HG03103 (cell line): ENCODE measurements around the gene SPTBN1.

ENCODE experiments used
- ATAC-seq: cut with Tn5 transposase; IDR thresholded peaks from one replicate; pipeline ENCODE4 v1.9.1; 2021; ENCODE audit warnings: low read depth; ENCODE audit not compliant: unreplicated experiment

Gene SPTBN1

DNA sequence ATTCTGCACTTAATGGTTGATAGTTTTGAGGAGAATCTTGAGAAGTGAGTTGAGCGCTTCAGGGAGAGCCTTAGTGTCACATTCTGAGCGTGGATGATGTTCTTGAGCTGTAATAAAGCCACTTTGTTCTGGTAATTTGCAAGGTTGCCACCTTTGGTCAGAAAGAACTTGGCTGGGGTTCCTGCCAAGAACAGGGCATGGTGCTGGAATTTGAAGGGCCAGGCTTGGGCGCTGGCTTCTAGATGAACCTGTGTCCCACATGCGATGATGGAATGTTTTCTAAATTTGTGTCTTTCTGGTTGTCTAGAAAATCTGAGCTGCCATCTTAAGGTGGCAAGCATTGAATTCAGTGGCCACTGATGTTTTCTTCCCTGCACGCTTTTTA is 143.2 kb downstream of the SPTBN1 start:
- no peak for ATAC-seq

DNA sequence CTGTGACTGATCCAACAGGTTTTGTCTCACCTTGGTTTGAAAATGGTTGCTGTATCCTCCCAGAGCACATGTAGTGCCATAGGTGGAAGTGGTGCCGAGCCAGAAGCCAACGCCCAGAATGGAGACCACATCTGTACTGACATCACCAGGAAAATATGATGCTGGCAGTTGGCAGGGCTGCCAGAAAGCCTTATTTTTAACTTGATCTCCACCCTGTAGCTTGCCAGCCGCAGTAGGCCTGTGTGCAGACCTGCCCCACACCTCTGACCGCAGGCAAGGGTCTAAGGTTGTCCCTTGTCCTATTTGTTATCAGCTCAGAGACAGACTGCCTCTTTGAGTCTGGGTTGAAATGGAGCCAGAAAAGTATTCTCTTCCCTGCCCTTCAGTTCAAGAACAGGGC is 143.8 kb downstream of the SPTBN1 start:
- no peak for ATAC-seq

DNA sequence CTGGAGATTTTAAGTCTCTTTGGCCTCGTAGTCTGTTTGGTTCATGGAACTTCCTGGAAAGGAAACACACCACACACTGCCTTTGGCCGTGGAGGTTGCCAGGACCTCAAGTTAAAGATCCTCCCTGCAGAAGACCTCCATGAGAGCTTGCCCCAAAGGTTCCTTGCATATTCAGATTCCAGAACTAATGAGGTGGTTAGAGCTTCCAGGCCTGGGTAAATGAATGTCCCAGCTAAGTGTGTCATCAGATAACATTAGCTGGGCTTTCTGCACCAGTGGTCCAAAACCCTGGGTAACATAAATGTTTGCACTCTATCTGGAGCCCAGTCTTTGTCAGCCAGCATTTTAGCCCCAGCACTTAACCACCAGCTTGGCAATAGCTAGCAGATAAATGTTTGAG is 145.2 kb downstream of the SPTBN1 start:
- ATAC-seq = no peak

DNA sequence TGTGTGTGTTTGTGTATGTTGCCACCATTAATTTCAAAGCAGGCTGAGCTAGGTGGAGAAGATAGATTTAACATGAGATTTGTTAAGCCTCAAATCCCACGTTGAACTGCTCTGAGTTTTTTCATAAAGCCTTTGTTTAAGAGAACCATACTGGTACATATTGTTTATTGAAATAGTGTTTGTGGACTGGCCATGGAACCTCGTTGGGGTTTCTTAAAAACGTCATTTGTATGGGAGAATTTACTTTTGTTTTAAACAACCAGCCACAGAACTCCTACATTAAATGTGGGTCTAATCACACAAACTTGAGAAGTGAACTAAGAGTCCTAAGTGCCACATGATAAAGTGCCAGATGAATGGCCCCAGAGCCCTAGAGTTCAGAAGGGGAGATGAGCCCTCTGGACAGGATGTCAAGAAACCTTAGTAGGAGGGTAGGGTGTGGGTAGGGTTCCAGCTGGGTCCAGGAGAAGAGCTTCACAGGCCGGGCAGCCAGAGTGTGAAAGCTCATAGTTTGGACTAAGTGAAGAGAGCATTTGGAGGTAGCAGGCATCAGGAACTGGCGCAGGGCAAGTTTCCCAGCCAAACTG is 146.7 kb downstream of the SPTBN1 start:
- ATAC-seq = no peak

DNA sequence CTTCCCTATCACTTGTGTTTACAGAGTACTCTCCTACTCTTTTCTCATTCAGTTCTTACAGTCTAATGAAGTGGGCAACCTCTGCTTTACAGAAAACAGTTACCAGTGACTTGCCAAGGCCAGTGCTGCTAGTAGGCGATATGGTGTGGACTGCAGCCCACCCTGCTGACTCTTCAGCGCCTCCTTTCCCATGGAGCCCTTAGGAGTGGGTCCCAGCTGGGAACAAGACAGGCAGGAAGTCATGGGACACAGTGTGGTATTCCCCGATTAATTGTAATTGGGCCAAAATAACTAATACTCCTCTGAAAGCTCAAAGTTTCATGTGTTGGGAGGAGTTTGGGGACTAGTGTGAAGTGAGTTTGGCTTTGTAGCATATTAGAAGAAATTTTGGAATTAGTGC is 147.2 kb downstream of the SPTBN1 start:
- no peak for ATAC-seq

DNA sequence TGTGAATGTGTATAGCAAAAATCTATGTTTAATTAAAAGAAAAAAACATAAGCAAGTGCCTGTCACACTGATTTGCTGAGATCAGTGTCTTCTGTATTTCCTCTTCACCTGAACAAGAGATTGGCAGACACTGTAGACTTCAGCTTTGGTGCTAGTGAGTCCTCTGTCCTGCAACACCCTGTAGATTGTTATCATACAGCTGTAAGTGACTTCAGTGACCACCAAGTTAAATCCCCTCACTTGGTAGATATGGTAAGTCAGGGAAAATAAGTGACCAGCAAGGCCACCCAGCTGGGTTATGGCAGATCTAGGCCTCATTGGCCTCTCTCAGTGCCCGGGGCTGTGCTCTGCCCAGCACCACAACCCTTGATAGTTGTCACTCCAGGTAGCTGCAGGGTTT is 147.7 kb downstream of the SPTBN1 start:
- ATAC-seq = no peak

DNA sequence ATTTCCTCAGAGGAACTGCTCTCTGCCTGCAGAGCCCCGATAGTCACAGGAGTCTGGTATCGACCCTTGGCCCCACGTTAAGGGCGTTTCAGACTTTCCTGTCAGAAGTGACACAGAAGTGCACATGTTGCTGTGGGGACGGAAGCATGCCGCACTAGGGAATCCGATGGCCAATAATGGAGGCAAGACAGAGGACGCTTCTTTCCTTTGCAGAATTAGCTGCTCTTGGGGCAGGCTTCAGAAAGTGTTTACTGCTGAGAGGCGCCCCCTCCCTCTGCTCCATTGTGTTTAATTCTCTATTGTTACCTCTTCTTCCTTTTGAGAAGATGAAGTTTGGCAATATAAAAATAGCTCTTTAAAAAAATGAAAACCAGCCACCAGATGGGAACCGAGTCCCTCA is 148.7 kb downstream of the SPTBN1 start:
- no peak for ATAC-seq

DNA sequence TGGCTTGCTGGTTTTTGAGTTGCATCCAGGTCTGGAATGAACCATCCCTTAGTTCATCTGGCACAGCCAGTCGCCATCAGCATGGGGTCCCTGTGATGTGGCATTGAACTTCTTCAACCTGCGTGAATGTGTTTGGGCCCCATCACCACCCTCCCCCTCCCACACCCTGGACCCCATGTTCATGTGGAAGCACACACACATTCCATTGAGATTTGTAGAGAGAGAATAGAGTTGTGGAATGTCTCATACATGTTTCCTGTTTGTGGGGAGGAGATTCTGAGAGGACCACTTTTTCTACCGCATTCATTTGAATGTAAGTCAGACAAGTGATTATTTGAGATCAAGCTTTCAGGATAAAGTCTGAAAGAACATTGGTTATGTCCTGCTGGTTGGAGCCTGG is 149.7 kb downstream of the SPTBN1 start:
- no peak for ATAC-seq

DNA sequence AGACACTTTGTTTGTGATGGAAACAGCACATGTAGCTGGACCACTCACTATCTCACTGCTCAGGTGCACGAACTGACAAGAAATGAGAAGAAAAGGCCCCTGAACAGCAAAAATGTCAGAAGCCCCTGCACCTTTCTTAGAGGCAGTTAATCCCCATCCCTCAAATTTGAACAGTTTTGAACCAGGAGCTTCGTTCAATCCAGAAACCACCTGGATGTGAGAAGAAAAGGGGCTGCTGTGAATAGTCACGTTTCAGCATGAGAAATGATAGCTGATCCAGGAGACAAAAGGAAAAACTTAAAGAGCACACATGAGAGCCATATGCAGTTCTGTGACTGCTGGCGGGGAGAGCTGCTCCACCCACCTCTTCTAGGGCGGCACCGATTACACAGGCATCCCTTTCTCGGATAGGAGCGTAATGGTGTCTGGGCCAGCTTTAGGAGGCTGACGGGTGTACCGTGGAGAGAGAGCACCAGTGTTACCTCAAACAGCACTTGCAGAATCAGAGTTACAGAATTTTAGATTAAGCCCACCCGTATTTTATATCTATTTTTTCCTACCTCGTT is 150.3 kb downstream of the SPTBN1 start:
- no peak for ATAC-seq

DNA sequence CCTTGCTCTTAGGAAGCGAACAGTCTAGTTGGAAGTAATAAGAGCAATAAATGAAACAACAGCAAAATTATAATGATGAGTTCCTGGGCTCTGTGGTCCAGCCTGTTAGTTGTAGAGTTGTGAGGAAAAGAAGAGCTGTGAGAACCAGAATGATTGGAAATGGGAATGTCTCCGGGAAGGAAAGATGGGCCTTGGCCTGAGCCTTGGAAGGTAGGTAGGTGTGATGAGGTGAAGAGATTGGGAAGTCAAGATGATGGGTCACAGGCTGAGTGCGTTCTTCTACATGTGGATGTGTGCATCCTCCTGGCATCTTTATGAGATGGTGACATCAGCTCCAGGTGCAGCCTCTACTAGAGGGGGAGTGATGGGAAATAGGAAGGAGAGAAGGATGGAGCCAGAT is 152.1 kb downstream of the SPTBN1 start:
- no peak for ATAC-seq

DNA sequence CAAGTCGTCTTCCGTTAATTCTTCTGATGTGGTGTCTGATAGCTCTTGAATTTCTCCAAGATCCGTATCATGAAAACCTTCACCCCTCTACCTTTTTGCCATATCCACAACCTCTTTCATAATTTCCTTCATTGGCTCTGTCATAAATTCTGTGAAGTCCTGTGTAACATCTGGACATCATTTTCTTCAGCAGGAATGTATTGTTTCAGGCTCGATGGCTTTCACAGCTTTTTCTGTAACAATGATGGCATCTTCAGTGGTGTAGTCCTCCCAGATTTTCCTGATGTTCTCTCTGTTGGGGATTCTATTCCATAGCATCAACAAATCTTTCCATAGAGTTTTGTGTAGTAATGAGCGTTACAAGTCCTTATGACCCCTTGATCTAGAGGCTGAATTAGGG is 153.1 kb downstream of the SPTBN1 start:
- no peak for ATAC-seq

DNA sequence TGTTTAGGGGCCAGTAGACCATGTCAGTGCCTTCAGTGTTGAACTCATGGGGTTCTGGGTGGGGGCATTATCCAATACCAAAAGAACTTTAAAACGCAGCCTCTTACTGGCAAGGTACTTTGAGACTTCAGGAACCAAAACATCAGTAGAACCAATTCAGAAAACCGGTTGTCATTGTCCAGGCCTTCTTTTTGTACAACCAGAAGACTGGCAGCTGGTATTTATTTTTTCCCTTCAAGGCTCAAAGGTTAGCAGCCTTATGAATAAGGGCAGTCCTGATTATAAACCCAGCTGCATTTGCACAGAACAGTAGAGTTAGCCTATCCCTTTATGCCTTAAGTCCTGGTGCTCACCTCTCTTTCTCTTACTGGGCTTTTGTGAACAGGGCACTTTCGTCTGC is 153.5 kb downstream of the SPTBN1 start:
- ATAC-seq = no peak

DNA sequence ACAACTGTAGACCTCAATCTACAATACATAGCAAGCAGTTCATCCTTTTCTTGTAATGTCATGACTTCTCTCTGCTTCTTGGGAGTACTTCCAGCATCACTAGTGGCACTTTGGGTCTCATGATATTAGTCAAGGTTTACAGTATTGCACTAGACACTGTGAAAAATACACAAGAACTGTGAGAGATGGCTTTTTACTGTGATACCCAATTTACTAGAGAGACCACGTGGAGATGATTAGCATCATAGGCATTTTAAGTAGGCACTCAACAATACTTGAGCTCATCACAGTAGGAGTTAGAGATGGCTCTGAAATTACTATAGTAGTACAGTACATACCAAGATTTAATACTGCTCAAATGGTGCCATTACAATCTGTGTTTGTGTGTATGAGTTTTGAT is 154.6 kb downstream of the SPTBN1 start:
- no peak for ATAC-seq

DNA sequence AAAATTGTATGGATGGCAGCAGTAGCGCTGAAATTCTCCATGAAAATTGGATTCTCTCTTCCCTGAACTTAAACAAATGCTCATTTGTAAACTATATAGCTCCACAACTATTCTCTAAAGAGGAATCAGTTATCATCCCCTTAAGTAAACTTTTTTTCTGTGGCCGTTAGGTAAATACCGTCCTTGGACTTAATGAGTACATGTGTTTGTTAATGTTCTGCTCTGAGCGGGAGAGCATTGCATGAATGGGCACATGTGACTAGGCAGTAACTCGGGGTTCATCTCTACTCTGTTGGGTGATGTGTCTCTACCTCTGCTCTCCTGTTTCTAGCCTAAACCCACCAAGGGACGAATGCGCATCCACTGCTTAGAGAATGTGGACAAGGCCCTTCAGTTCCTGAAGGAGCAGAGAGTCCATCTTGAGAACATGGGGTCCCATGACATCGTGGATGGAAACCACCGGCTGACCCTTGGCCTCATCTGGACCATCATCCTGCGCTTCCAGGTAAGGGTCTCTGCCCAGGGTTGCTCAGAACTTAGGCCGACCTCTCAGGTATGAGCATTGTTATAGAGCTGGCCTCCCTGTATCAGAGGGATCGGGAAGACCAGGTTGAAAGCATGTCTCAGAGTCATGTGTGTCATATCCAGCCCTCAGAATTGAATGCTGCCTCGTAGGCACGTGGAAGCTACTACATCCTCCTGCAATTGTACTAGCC is 155.9 kb downstream of the SPTBN1 start:
- no peak for ATAC-seq

DNA sequence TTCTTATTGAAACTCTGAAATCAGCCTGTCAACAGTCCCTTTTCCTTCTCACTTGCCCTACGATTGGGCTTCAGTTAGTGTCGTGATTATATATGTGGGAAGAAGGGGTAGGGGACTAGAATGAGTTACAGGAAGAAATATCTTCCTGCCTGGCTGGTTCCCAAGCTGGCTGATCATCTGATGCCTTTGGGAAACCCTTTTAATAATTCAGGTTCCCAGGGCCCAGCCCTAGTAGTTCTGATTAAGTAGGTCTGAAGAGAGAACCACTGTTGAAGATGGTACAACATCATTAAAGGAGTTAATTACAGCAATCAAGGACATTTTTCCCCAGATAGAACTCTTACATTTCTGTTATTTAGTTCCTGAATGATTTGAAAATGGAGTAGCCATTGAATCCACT is 157.3 kb downstream of the SPTBN1 start:
- no peak for ATAC-seq

DNA sequence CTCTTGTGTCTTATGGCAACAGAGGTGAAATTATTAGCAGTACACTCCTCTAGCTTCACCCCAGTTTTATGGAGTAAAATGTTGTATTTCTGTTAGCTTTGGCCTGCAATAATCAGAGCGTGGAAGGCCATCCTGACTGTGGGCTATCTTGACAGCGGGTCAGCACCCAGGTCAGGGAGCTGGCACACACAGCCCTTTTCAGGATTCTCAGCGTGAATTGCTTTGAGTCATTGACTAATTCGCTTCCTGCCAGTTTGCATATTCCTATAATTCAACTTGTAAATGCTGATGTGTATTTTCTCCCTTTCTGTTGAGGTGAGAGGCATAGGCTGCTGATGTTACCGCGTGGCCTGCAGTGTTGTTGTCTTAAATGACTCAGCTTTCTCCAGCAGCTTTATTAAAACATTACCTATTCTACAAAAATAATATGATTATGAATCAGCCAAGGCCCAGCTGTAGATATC is 157.7 kb downstream of the SPTBN1 start:
- ATAC-seq = no peak

DNA sequence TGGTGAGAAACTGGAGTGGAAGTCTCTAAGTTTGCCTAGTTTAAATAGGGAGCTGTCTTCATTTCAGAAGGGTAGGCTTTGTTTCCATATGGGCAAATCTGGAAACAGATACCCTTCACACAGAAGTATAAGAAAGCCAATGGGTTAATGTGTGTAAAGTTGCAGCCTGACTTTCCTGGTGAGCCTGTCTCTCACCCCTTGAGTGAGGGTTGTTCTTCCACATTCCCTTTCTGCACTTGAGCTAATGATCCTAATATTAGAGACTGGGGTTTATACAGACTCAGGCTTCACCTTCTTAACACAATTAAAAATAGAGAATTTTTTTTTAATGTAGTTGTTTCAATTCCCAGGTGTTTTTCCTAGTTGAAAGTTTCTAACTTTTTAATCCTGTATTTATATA is 158.7 kb downstream of the SPTBN1 start:
- ATAC-seq = no peak

DNA sequence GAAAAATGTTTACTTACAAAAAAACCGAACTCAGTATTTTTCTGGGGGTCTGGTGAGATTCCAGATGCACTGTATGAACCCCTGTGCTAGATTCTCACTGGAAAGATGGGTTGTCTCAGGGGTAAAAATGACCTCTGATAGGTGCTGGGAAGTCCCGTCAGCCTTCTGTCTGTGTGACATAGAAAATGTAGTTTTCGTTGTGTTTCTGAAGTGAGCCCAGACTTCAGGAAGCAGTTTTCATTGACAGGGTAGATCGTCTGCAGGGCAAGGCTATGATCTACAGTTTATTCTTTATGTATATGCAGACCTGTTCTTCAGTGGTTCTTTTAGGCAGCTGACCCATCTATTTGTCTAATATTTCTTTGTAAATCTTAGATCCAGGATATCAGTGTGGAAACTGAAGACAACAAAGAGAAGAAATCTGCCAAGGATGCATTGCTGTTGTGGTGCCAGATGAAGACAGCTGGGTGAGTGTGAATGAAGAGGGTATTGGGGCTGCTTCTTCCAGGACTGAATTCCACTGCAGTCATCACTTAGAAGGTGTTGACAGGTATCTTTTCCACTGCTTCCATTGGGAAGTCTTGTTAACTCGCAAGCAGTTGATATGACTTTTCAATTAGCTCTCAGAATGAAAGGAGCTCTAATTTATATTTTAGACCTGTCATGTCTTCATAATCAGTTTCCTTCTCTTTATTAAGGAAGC is 159.9 kb downstream of the SPTBN1 start:
- ATAC-seq = no peak

DNA sequence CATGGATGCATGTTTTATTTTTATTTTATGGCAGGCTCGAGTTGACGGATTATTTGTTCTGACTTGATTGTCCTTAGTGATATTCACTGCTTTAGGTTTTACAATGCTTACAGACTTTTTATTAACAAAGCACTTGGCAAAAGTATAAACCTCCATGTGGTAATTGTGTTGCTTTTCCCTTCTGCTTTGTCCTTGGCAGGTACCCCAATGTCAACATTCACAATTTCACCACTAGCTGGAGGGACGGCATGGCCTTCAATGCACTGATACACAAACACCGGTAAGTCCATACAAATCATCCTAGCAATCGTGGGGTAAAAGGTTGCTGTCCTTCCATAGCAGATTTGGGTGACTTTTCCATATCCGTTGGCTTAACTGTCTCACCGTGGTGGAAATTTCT is 161.3 kb downstream of the SPTBN1 start:
- ATAC-seq = no peak

DNA sequence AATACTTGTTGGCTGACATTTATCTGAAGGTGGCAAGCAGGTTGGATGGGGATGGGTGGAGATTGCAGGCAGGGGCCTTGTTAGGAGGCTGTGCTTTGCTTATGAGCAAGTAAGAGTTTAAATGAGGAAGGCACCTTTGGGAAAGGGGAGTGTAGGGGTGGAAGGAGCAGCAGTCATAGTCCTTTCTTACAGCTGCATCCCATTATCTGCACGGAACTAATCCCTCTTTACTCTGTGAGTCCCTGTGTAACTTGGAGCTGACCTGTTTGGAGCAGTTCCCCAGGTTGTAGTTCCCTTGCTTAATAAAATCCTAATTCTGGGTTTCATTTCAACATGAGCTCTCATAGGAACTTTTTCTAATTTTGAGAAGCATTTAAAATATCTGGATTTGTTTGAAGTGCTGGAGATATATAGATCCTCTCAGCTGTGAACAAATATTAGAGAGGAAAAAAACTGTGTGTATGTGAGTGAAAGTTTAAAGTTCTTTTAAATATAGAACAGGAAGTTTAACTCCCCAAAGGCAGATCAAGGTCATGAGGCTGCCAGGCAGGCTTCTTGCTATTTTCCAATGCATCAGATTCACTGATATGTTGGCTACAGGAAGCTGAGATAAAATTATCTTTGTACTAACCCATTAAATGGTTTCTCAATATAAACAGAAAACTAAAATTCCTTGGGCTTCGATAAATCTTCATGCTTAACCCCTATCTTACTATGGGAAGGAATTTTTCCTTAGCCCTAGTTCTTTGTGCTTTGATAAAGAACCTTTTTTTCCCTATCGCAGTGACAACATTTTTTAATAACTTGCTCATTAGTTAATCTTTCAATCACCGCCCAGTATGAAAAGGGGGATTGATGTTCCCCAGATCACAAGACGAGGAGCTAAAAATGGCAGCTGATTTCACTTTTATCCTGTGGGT is 162.8 kb downstream of the SPTBN1 start:
- ATAC-seq = no peak
